HepG2 (cell line): Measurements from ENCODE around the gene AGRN. TPM values are rescaled to one million over a fixed set of nuclear protein-coding genes. Genes with fewer than 3 reads are reported as not detected.

ENCODE experiments used
- ARID4A ChIP-seq: sonication (generic); formaldehyde crosslinking; IDR thresholded peaks from 2 replicates; pipeline ENCODE4 v1.5.0; 2020; ENCODE audit warnings: mild to moderate bottlenecking, missing genetic modification reagents, borderline replicate concordance
- ATF3 ChIP-seq: sonication (generic); formaldehyde crosslinking; IDR thresholded peaks from 2 replicates; pipeline ENCODE4 v1.4.0; 2020; ENCODE audit warnings: missing genetic modification reagents
- ELF1 ChIP-seq: sonication (generic); formaldehyde crosslinking; IDR thresholded peaks from 2 replicates; pipeline ENCODE4 v1.4.0; 2020; ENCODE audit warnings: missing genetic modification reagents
- GABPB1 ChIP-seq: IDR thresholded peaks from 2 replicates; pipeline ENCODE4 v1.6.1; 2016; ENCODE audit warnings: mild to moderate bottlenecking, missing genetic modification reagents, moderate library complexity, missing compliant biosample characterization
- GMEB1 ChIP-seq: sonication (generic); formaldehyde crosslinking; IDR thresholded peaks from 2 replicates; pipeline ENCODE4 v1.5.1; 2020; ENCODE audit warnings: missing genetic modification reagents, mild to moderate bottlenecking, borderline replicate concordance
- HDAC1 ChIP-seq: sonication (generic); formaldehyde crosslinking; IDR thresholded peaks from 2 replicates; pipeline ENCODE4 v1.5.1; 2020; ENCODE audit warnings: mild to moderate bottlenecking, missing genetic modification reagents
- JUNB ChIP-seq: sonication (generic); formaldehyde crosslinking; IDR thresholded peaks from 2 replicates; pipeline ENCODE4 v1.8.0; 2022; ENCODE audit warnings: missing genetic modification reagents, mild to moderate bottlenecking, borderline replicate concordance
- MED13 ChIP-seq: sonication (generic); formaldehyde crosslinking; IDR thresholded peaks from 2 replicates; pipeline ENCODE4 v1.5.0; 2020; ENCODE audit warnings: missing genetic modification reagents
- MIER3 ChIP-seq: IDR thresholded peaks from 2 replicates; pipeline ENCODE4 v1.6.1; 2016; ENCODE audit warnings: missing compliant biosample characterization, borderline replicate concordance
- PATZ1 ChIP-seq: sonication (generic); formaldehyde crosslinking; IDR thresholded peaks from 2 replicates; pipeline ENCODE4 v1.4.0; 2020; ENCODE audit warnings: missing genetic modification reagents
- PRDM4 ChIP-seq: sonication (generic); formaldehyde crosslinking; IDR thresholded peaks from 2 replicates; pipeline ENCODE4 v1.9.0; 2021; ENCODE audit warnings: missing genetic modification reagents, borderline replicate concordance
- RFX3 ChIP-seq: IDR thresholded peaks from 2 replicates; pipeline ENCODE4 v1.6.1; 2016; ENCODE audit warnings: missing biosample characterization, missing genetic modification reagents
- ZNF251 ChIP-seq: sonication (generic); formaldehyde crosslinking; IDR thresholded peaks from 2 replicates; pipeline ENCODE4 v1.9.0; 2021; ENCODE audit warnings: mild to moderate bottlenecking, missing genetic modification reagents
- ZNF276 ChIP-seq: sonication (generic); formaldehyde crosslinking; IDR thresholded peaks from 2 replicates; pipeline ENCODE4 v1.4.0; 2020; ENCODE audit warnings: mild to moderate bottlenecking, low read depth, missing genetic modification reagents
- ZNF501 ChIP-seq: sonication (generic); formaldehyde crosslinking; IDR thresholded peaks from 2 replicates; pipeline ENCODE4 v1.5.1; 2020; ENCODE audit warnings: mild to moderate bottlenecking, moderate library complexity, missing genetic modification reagents
- ZNF543 ChIP-seq: sonication (generic); formaldehyde crosslinking; IDR thresholded peaks from 2 replicates; pipeline ENCODE4 v1.4.0; 2020; ENCODE audit warnings: mild to moderate bottlenecking, missing genetic modification reagents
- polyA plus RNA-seq, 8 experiments: library from polyadenylated mRNA; depleted of rRNA in 3 of 8; stranded (reverse) in 7 of 8; unstranded in 1 of 8; fragments of >200 nt; fragmentation: Illumina TruSeq in 4 of 8; extraction: Trizol in 4 of 8; gene quantifications; 2 replicates each; pipeline versions ENCODE4 v1.2.1 to v1.2.3, GENCODE V29; 2011 to 2016; ENCODE audit warnings: low read depth in 4 of 8, missing spikeins in 1 of 8, mixed read lengths in 1 of 8; ENCODE audit not compliant: insufficient read depth in 1 of 8
- total RNA-seq, 5 experiments: library from RNA; depleted of rRNA; stranded (reverse); fragments of >200 nt; fragmentation: Illumina TruSeq; extraction: Trizol; gene quantifications; 2 replicates each; pipeline ENCODE4 v1.2.3, GENCODE V29; 2016; ENCODE audit warnings: low read depth in 1 of 5

Gene AGRN
- total and polyA plus RNA-seq, 2 of the 13 experiments (the other 11 are each of a cell fraction or from before 2014, with no cell fraction given), result 29.8 to 65.2 TPM

GRCh38 chr1:1069056-1069710 is 49.3 kb downstream of the AGRN start (continued):
- TF ChIP-seq ZNF543 (CRISPR knock-in tag) (0 out of 2 replicates have a peak, but pooled peaks have one; percentile 29), GABPB1 (CRISPR knock-in tag) (peak; percentile 64), PRDM4 (CRISPR knock-in tag) (no peak), ZNF251 (CRISPR knock-in tag) (no peak), ARID4A (peak; percentile 59; the same call in 1 of the 2 replicates), GMEB1 (CRISPR knock-in tag) (peak; percentile 58; the same call in 1 of the 2 replicates), ATF3 (CRISPR knock-in tag) (no peak), ELF1 (CRISPR knock-in tag) (peak; percentile 56), RFX3 (CRISPR knock-in tag) (peak; percentile 84), JUNB (CRISPR knock-in tag) (no peak), MED13 (CRISPR knock-in tag) (no peak), PATZ1 (CRISPR knock-in tag) (0 out of 2 replicates have a peak, but pooled peaks have one; percentile 9), MIER3 (CRISPR knock-in tag) (0 out of 2 replicates have a peak, but pooled peaks have one; percentile 27), ZNF501 (CRISPR knock-in tag) (no peak), HDAC1 (CRISPR knock-in tag) (peak; percentile 36), ZNF276 (CRISPR knock-in tag) (no peak)
